GM21515 (cell line): ENCODE measurements around the gene THRB.
A peak's percentile ranks its signal among the peaks of the same experiment; 100 is the strongest.

ENCODE experiments used
- ATAC-seq: cut with Tn5 transposase; IDR thresholded peaks from one replicate; pipeline ENCODE4 v1.9.1; 2021; ENCODE audit not compliant: unreplicated experiment

THRB gene

DNA sequence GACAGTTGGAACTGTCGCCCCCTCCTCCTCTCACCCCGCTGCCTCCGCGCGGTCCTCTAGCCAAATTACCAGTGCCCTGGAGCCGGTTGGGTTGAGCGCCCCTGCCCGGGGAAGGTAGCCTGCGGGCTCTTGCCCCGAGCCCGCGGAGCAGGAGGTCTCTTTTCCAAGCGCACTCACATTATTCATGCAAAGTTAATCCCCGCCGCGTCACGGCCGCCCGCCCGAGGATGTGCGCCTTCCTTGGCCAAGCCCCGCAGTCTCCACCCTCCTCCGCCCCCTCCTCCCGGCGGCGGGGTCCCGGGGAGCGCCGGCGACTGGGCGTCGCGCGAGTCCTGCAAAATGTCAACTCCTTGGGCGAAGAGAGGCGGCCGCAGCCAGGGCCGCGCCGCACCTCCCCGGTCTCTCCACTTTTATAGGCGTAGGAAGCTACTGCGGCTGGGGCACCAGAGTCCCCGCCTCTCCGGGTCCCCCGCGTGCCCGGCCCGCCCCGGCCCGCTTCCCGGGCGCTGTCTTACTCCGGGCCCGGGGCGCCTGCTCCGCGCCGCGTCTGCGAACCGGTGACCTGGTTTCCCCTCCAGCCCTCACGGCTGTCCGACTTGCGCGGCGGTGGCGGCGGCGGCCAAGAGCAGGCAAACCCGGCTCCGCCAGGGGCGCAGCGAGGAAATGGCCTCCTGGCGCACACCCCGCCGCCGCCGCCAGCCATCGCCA, at the start of gene THRB:
THRB (minus strand) TSS at position 233 of the 708 bp plus-strand sequence.
- ATAC-seq = peak; percentile 47

DNA sequence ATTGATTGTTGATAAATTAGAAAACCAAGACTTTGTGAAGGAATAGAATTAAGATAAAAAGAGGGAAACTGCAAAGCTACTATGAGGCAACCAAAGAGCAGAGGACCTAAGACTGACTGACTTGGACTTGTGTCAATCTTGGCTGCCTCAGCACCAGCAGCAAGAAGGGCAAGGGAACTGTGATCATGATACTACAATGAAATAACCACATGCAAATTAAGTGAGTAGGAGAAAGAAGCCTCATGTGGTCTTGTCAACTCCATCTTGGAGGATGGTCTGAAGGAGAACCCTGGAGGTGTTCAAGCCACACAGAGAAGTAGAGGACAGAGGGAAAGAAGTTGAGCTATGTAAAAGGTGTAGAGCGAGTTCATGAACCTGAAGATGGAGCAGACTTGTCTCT, 47.3 kb upstream of the THRB start:
- ATAC-seq = no peak

DNA sequence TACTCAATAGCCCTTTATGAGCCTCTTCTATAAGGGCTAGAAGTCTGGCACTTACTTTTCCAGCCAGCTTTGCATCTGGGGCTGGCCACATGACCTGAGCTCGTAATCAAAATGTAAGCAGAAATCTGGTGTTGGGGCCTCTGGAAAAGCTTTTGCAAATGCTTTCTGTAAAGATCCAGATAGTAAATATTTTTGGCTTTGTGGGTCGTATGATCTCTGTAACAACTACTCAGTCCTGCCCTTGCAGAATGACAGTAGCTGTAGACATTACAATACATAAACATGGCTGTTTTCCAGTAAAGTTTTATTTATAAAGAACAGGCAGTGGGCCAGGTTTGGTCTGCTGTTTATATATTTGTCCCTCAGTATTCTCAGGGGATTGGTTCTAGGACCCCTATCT, 46.2 kb upstream of the THRB start:
- ATAC-seq = no peak

DNA sequence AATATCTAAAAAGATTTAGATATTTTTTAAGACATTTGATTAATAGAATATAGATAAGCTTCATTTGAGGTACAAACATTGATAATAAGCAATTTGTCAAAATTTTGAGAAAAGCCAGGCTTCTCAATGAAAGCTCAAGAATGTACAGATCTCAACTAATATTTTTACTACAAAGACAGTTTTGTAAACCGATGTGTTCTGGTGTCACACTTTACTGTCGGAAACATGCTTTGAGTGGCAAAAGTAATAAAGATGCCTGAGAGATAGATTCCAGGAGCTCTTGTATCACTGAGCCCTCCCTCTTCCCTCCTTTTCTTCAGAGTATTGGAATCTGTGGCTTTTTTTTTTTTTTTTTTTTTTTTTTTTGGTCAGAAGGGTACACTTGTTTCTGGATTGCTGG, 45.0 kb upstream of the THRB start:
- no peak for ATAC-seq

DNA sequence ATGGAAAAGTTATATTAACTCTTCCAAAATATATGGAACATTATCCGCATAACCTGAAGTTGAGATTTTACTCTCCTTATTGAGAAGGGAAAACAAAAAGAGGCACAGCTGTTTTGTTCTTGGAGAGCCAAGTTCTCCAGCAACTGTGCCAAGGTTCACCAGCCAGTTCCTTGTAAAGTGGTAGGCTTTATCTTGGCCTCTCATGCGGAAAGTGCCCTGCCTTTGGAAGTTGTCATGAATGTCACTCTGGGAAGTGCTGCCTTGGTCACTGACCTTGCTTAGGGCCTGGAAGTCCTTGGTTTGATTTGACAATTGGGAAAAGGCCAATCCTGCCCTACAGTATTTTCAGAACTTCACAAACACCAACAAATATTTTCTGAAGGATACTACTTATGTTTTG, 44.2 kb upstream of the THRB start:
- no peak for ATAC-seq

DNA sequence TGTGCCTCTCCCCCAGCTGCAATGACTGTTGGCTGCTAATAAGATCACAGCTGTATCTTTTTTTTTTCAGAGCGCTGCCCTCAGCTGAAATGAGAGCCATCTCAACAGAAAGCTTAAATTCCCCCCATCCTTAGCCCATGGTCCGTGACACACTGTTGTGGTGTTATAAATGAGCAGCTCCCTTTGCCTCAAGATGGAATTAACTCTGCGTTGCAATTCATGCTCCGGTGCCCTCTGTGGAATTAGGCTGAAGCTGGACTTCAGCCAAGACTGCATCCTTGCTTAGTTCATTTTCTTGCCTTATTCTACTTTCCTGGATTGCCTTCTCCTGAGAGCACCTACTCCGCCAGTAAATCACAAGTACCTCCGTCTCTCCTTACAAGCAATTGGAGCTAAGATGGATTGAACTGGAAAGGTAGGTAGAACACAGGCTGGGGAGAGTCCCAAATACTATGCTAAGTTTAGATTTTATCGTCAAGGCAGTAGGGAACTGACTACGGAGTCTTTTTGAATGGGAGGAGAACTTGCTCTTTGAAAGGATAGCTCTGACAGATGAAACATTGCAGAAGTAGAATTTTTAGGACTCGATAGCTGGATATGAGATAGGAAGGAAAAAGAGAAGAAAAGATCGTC, 39.0 kb upstream of the THRB start:
- ATAC-seq = no peak

DNA sequence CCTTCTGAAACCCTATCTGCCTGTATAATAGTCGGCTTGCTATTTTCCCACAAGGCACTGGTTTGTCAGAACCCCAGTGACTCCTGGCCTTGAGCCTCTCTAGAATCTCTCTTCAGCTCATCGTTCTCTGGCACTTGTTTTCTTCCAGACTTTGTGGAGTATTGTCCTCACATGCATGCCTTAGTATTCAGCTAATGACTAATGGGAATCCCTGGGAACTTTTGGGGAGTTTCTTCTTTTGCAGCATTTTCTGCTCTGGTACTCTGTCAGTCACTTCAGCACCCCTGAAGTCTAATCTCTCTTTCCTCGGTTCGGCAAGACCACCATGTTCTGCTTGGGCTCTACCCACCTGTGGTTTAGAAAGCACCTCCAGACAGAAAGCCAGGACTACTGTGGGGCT, 35.8 kb upstream of the THRB start:
- ATAC-seq = no peak

DNA sequence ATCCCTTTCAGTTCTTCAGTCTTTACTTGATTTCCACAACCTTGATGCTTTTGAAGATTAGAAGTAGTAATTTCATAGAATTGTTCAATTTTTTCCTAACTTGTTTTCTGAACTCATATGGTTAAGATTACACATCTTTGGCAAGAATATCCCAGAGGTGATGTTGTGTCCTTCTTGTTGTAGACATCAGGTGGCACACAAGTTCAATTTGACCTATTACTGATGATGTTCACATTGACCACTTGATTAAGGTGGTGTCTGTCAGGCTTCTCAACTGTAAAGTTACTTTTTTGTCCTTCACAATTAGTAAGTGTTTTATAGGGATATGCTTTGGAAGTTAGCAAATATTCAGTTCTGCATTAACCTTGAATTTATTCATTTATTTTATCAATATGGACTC, 34.6 kb upstream of the THRB start:
- ATAC-seq = no peak

DNA sequence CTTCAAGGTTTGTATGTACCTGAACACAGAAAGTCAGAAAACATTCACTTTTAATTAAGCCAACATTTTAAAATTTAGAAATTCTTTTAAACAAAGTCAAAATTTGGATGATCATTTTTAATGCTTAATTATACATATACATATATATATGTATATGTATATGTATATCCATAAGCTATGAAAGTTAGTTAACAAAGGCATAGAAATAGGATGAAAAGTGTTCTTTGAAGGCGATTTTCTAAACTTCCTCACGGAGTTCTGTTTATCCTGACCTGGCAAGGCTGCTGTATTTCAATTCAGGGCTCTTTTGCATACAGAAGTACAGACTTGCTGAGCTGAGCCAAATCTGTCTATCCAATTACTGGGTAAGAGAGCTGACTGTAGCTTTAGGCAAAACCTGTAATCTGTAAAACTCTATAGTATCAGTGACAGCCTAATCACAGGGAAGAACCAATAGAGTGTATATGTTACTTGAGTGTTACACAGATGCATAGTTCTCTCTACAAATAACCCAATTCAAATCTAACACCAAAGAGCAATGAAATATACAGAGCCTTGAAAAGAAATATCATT, 32.1 kb upstream of the THRB start:
- ATAC-seq = no peak

DNA sequence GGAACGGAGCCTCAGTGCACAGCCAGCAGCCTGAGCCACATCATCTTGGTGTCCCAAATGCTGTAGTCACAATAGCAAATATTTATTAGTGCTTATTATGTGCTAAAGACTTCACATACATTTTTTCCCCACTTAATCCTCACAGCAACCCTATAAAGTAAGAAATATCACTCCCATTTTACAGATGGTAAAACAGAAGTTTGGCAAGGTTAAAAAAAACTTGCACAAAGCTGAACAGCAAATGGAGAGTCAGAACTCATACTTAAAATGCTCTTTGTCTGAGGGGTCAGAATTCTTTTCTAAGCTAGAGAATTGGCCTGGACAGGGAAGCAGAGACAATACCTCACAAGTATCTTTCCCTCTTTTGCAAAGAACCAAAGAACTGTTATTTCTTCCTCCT, 30.9 kb upstream of the THRB start:
- no peak for ATAC-seq

DNA sequence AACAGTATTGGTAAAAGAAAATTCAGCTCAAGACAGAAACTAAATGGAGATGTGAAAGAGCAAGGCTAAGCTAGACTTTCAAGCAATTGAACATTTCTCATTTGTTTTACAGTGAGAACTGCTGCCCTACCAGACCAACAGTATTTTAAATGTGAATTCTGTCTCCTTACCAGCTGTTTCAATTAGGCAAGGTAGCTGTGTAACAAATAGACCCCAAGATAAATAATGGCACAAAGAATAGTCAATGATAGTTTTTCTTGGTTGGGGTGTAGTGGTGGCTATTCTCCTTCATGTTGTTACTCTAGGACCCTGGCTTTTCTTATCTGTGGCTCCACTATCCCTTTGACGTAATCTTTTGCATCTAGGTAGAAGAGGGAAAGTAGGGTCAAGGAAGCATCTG, 30.4 kb upstream of the THRB start:
- ATAC-seq = no peak

DNA sequence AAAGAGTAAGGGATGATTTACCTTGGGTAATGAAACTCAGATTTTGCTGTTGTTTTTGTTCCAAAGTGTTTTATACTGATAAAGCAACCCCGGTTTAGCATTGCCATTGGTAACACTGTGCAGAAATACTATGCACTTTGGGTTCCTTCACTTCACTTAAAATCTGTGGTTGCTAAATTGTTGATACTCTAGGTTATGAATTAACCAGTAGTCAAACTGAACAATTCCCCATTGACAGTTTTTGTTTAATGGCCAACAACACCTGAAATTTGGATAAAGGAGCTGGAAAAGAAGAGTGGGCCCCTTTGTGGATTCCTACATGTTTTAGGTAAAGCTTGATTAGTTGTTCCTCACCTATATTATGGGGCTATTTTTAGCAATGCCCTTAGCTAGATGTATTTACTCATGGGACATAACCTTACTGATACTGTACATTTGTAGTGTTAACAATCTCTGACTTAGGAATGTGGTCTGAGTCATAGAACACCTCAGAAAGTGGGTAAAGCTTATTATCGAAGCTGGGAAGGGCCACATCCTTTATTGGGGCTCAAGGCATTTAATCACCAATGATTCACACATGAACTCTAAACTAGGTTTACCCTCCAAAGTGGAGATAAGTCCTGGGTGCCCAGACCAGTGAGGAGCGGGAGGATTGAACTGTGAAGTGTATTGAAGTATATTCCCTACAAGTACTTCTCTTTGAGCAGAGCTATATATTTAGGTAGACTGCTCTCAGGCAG, 29.5 kb upstream of the THRB start:
- no peak for ATAC-seq

DNA sequence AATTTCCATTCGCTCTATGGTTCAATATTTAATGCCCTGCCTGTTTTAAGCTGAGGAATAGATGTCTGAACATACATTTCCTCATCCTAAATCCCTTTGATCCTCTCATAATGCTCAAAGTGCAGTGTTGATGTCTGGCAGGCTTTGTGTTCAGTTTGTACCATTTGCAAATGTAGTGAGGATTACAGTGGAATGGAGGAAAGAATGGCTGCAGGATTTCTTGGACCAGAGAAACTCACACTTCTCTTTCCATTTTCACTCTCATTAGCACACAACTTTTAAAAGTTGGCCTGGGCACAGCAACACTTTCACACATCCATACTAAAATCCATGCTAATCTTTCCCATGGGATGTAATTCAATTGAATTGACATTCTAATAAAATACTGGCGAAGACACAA, 28.6 kb upstream of the THRB start:
- ATAC-seq = no peak

DNA sequence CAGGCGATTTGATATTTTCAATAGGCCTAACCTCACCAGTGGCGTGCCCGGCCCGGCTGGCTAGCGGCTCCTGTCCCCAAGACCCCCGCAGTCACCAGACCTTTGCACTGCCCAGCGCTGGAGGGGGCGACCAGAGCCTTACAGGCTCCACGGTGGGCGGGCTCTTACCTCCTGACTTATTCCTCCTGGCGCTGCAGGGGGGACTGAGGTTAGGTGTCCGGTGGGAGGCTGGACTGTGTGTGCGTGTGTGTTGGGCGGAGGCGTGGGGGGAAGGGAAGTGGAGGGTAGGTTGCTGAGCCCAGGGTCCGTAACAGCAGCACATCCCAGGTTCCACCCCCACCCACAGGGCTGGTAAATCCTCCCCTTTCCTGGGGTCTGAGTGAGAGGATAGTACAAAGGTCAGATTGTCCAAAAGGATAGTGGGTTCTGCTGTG, 27.5 kb upstream of the THRB start:
- ATAC-seq = no peak

DNA sequence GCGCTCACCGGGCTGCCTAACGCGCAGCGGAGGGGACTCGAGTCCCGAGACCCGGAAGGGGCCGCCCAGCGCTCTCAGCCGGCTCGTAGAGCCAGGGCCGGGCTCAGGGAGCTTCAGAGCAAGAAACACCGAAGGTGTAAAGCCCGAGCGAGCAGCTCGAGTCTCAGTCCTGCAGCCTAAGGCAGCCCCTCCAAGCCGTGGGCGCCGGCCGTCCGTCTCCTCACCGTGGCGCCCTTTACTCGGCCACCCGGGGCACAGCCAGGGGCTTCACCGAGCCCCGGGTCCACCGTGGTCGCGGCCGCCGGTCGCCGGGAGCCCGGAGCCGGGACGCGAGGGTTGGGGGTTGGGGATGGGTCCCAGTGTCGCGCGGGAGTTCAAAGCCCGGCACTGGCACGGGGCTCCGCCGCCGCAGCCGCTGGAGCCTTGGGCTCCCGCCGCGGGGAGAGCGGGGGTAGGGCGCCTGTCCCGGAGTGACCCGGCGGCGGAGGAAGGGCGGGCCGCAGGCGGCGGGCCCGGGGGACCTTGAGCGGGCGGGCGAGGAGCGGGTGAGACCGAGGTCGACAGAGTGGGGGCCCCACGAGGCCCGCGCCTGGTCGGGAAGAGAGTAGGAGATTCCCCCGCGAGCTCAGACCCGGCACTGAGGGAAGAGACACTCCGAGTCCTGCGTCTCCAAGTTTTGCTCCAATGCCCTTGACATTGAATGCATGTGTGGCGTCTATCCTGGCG, 26.9 kb upstream of the THRB start:
- ATAC-seq = no peak

DNA sequence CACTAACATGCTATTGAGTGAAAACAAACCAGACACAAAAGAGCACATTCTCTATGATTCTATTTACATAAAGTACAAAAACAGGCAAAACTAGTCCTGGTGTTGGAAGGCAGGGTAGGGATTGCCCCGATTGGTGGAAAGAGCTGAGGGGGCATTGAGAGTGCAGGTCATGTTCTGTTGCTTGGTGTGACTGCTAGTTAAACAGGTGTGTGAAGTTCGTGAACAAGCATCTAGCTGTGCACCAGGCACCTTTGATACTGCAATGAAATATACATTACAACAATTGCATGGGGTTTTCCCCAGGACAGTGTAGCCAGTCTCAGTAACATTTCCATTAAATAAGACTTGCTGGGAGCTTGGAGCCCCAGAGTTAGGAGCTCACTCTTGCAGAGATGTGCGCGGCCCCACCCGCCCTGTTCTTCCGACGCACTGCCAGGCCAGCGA, 26.3 kb upstream of the THRB start:
- no peak for ATAC-seq

DNA sequence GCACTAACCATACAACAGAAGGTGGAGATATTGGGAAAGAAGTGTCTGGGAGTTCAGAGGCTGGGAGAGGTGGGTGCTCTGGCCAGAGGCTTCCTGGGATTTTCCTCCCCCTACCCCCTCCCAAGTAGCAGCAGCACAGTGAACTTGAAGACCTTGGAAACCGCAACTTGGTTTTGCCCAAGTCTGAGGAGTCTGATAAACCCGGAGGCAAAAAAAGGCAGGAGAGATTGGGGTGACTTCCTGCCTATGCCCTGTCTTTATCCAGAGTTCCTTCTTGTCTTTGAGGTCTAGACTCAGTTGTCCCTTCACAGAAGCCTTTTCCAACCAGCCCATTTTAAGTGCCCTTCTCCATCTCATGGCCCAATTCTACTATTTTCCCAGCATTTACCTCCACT, 25.4 kb upstream of the THRB start:
- ATAC-seq = no peak

DNA sequence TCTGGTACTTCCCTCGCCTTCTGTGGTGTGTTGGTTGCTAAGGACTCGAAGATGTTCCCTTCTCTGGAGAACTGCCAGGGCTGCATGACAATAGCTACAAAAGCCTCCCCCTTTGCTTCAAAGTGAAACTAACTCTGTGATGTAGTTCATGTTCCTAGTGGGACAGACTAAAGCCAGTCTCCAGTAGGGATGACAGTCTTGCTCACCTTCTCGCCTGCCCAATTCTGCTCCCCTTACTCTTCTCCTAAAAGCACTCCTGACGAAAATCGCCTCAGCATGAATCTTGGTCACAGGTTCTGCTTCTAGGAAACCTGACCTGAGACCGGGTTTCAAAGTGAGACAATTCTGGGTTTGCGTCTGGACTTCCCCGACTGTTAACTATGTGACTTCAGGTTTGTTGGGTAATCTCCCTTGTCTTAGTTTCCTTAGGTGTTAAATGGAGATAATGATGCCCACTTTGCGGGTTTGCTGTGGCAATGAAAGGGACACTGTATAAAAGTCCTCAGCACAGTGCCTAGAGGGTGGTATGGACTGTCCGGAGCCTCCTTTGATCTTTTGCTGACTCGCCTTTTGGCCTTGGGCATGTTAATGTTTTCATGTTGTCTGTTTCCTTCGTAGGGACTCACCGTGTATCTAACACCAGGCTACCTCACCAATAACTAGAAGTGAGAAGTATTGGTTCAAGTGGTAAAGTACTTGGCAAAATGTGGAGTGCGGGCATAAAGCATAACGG, 24.9 kb upstream of the THRB start:
- ATAC-seq = peak; percentile 48

DNA sequence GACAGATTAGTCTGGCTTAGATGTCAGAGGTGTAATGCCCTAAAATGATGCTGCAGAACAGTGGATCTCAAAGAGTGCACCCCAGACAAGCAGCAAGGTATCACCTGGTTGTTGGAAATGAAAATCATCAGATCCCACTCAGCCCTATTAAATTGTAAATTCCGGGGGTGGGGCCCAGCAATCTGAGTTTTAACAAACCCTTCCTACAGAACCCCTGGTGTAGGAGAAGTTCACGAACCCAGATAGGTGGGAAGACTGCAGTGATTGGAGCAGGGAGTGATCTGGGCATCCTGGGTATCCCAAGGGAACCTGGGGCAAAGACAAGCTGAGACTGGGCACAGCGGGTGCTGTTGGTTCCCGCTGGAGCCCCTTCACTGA, 24.3 kb upstream of the THRB start:
- no peak for ATAC-seq

DNA sequence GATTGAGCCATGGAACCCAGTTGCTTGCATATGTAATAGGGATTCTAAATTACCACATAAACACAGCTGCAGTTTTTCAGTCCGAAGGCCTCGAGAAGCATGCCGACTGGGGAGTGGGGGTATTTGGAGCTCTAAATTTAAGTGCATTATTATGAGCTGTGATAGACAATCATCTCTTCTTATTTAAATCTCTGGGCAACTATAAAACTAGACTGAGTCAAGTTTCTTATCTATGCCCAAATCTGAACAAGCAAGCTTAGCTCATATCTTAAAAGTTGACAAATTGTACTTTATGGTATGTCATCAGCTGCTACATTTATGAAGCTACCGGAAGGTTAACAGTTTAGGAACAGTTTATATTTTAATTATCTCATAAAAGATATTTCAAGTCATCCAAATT, 19.5 kb upstream of the THRB start:
- ATAC-seq = no peak

DNA sequence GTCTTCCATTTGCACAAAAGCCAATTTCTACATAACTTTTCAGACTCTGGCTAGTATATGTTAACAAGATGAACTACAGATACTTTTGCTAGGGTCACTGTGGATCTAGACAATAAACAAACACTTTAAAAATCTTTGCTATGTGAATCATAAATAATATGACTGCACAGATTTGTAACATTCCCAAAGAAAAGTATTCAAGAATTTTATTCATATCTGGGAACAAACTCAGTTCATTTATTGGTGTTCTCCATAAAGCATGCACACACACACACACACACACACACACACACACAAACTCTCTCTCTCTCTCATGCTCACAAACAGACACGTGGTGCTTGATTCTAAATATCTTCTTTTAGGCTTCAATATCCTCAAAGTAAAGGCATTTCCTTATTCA, 18.8 kb upstream of the THRB start:
- ATAC-seq = no peak
